Measurements from ENCODE around the gene TMEM128.
"Not testable (repeated sequence)": the region's sequence is repeated elsewhere in the genome, so short reads cannot be mapped to it uniquely, and the experiment has no call there.

Gene TMEM128

DNA sequence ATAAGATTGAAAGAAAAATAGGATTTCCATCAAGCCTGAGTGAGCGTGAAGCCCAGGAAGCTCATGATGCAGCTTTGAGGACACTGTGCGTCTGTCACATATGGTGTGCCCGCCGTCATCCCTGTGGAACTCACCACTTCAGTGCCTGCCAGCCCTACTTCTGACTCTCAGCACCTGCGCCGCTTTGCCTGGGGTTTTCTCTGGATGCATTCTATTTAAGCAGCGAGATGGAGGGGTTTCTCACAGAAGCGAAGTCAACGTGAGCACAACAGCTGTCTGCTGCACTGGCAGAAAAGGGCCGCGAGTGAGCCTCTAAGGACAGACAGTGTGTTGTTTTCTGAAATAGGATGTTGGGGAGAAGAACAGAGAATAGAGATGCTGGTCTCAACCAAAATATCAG is 6.2 kb upstream of the TMEM128 start:
- no peak for DNase-seq

DNA sequence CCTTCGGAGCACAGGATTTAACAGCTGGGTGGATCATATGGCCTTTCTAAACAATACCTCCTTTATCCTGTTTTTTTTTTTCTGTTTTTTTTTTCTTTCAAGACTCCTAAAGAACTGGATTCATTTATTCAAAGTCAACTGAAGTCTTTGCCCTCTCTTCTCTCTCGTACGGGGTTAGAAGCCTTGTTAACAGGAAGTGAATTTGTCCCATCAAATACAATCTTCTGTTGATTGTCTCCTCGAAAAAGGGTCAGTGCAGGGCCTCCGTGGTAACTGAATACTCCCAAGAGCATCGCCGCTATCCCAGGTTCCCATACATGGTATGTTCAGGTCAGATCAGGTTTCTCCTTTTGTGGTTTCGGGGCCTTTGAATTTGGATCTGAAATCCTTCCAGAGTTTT is 1.8 kb upstream of the TMEM128 start:
- no peak for DNase-seq

DNA sequence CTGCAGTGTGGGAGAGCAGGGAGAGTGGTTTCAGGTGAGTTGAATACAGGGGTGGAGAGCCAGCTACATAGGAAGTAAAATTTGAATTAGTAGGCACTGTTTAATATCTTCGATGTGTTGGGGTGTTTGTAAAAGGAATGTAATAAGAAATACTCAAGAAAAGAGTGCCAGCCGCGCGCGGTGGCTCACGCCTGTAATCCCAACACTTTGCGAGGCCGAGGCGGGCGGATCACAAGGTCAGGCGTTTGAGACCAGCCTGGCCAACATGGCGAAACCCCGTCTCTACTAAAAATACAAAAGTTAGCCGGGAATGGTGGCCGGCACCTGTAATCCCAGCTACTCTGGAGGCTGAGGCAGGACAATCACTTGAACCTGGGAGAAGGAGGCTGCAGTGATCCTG is 1.3 kb upstream of the TMEM128 start:
- DNase-seq: not testable (repeated sequence)

DNA sequence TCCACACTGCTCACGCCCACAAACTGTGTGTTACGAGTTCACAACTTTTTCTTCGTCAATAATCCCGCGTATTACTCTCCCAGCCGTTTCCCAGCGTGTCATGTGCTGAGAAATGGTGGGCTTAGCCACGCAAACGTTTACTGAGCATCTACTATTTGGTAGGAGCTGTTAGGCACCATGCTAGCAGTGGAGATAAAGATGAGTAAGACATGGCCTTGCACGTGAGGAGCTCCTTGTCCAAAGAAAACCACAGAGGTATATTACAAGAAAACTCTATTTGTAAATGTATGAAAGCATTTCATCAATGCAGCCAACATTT is 821 bp upstream of the TMEM128 start:
- no peak for DNase-seq

- no peak for DNase-seq
These were observed 361 bp downstream of the TMEM128 start for GRCh38 chr4:4247696-4248028.

DNA sequence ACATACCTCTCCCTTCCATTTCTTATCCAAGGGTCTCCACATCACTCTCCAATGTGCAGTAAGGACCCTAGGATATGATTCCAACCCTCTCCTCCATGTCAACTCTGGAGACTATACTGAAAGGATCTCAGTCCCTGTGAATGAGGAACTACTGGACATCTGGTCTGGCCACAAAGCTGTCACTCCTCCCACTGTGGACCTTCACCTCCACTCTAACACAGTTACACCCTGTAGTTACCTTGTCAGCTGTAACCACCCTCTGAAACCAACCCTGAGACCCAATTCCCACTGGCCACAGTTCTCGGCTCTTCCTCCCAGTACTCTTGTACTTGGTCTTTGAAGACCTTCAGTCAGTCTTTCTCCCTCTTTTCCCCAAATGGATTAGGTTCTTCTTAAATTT is 2.9 kb downstream of the TMEM128 start:
- no peak for DNase-seq

- DNase-seq: not testable (repeated sequence)
These were observed 8.5 kb downstream of the TMEM128 start for GRCh38 chr4:4239551-4239950.

DNA sequence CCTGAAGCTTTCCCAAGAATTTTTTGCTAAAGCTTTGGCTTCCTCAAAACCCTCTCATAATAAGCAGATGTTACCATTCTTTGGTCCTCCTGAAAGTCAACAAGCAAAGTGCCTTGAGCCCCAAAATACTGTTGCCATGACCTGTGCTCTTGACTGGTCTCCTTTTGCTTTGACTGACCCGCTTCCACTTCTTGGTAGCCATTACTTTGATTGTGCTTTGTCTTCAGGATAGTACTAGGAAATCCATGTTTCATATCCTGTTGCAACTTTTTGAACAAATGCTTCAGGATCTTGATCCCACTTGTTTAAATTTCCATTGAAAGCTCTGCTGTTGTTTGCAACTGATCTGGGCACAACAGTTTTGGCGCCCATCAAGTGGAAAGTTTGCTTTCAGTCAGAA is 14.4 kb downstream of the TMEM128 start:
- DNase-seq: no peak

DNA sequence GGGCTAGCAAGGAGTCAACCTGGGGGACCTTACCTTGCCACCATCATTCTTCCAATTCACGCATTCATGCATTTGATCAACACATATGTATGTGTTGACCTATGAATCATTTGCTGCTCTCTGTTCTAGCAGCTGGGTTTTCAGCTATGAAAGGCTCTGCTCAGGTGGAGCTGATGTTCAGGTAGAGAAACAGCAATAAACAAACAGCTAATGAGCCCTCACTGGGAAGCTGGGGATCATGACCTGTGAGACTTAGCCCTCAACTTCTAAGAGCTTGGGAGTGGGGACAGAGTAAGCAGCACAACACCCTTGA is 19.7 kb downstream of the TMEM128 start:
- no peak for DNase-seq

GRCh38 chr4:4227510-4228355 is 20.3 kb downstream of the TMEM128 start:
- no peak for DNase-seq

DNA sequence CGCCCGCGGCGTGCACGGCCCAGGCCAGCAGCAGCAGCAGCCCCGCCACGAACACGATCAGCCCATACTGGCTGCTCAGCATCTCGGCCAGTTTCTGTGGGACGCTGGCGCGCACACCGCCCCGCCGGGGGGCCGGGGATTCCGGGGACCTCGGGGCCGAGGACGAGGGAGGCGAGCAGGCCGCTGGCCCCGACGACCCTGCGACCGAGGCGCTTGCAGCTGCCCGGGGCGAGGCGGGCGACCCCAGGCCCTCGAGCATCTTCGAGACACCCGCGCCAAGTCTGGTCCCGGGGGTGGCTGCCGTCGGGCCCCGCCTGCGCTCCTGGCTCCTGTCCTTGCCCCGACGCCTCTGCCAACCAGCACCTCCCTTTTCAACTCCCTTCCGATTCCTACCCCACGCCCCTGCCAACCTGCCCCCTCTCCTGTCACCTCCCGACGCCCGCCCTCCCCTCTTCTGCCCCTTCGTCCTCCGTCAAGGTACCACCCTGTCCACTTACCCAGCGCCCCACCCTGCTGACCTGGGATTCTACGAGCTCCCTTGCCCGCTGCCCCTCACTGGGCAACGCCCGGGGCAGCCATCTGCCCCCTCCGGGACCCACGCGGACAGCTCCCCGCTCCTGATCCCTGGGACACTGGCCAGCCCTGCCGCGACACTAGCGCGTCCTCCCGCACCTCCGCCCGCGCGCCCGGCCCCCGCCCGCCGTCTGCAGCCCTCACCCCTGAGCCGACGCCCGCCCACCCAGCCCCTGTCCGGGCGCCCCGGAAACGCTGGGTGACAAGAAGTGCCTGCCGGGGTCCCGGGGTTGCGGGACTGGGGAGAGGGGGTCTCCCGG is 21.2 kb downstream of the TMEM128 start, which contains the start of gene OTOP1:
OTOP1 (minus strand) TSS at position 324 of the 833 bp plus-strand sequence; CDS start at position 259, 65 bp downstream.
- no peak for DNase-seq

GRCh38 chr4:4225915-4226605 is 22.0 kb downstream of the TMEM128 start:
- DNase-seq: no peak

- peak; percentile 0 for DNase-seq
These were observed 30.9 kb downstream of the TMEM128 start for GRCh38 chr4:4217113-4217512.

DNA sequence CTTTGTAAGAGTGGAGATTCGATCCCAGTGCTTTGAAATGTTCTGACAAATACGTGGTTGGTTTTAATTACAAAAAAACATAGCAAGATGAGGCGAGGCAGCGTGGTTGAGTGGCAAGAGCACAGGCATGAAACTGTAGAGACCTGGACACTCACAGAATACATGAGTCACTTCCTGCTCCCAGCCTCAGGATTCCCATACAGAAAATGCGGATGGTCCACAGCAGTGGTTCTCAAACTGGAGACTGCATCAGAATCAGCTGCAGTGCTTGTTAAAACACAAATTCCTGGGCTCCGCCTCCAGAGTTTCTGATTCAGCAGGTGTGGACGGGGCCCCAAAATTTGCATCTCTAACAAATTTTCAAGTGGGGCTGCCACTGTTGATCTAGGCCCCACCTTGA is 31.4 kb downstream of the TMEM128 start:
- peak; percentile 34 for DNase-seq

DNA sequence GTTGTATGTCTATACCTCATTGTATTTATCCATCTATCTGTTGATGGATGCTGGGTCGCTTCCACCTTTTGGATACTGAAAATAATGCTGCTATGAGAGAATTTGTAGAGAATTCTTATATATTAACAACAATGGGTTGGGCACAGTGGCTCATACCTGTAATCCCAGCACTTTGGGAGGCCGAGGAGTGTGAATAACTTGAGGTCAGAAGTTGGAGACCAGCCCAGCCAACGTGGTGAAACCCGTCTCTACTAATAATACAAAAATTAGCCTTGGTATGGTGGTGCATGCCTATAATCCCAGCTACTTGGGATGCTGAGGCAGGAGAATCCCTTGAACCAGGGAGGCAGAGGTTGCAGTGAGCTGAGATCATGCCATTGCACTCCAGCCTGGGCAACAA is 34.3 kb downstream of the TMEM128 start:
- DNase-seq: not testable (repeated sequence)

DNA sequence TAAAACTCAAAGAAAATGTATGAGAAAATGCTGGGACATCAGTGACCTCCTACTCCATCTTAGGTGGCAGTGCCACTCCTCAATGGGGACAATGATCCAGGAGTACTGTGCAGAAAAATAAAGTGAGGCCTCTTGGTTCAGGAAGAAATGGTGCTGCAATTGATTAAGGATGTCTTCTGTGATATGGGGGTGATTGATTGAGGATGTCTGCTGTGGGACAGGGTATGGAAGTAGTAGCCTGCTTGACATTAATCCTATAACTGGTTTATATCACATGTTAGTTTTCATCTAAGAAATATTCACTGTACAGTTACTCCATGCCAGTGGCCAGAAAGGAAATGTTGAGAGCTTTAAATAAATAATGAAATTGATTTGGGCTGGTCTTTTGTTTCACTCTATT is 41.8 kb downstream of the TMEM128 start:
- no peak for DNase-seq

DNA sequence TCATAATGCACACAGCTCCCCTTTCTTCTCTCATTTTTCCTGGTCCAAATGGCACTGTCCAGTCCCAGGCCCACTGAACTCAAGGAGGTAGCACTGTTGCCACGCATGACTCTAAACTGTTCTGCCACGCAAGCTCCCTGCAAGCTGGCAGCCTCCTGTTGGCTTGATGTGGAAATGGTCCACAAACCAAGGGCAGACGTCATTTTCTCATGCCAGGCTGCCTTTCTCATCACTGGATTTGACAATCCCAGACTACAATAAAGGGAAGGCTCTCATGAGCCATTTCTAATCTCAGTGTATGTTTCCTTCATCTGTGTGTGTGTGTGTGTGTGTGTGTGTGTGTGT is 43.6 kb downstream of the TMEM128 start:
- no peak for DNase-seq

DNA sequence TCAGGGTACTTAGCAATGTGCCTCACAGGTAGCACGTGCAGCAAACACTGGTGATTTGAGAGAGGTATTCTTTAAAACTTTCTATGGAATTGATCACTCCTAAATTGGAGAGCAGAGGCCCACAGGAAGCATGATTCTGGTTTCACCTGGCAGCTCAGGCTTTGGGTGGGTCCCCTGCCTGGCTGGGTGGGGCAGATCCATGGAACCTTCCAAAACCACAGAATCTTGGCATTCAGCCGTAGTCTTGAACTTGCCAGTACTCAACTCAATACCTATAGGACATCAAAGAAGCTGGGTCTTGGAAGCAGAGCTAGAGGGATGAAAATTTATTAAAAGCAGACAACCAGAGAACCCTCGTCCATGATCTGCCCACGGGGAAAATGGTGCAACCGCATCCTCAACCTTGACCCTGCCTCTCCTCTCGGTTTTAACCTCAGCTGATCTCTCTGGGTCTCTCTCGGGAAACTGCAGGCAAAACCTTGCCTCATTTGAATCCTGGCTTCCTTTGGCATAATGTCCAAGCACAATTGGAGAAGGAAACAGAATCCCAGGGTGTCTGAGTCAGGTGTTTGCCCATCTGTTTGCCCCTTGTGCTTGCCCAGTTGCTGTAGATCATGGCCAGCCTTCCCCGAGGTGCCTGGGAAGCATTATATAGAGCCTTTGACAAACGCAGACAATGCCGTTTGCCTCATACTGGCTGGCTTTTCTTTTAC is 44.2 kb downstream of the TMEM128 start:
- no peak for DNase-seq

GRCh38 chr4:4202510-4202909 is 45.5 kb downstream of the TMEM128 start:
- DNase-seq: no peak

- no peak for DNase-seq
These were observed 47.4 kb downstream of the TMEM128 start for GRCh38 chr4:4200624-4201023.

DNA sequence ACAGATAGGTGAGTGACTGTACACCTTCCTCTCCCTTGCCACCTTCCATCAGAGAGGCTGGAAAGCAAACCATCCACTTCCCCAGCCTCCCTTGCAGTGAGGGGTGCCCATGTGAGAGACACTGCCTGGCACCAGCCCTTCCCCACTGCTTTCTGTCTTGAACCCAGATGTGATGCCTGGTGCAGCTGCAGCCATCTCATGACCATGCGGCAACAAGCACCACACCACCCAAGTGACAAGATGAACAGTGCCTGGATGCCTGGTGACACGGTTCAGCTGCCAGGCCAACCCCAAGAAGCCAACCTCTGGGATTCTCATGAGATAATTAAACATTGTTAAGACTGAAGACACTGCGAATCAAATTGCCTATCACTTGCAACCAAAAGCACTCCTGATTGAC is 52.7 kb downstream of the TMEM128 start:
- no peak for DNase-seq

DNA sequence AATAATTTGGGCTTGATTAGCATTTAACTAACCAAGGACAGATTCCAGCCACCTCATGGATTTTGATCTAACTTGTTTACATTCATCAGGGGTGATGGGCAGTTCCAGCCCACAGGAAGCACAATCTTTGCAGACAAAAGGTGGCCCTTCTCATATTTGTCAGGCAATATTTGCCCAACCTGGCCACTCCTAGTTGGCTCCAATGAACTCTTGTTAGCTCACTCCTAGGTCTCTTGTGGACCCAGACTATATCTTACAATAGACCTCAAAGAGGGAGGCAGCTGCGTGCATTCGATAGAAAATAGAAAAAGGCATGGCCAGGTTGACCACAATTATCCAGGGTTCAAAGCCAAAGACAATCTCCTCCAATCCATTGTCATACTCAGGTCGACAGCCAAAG is 59.5 kb downstream of the TMEM128 start:
- not testable (repeated sequence) for DNase-seq
